ENCODE data around the gene NCK2. TPM values are rescaled to one million over a fixed set of nuclear protein-coding genes. Genes with fewer than 3 reads are reported as not detected.

The NCK2 gene
- total and polyA plus RNA-seq, 12 donors = 18.5 to 45.1 (median 29.0) TPM

DNA sequence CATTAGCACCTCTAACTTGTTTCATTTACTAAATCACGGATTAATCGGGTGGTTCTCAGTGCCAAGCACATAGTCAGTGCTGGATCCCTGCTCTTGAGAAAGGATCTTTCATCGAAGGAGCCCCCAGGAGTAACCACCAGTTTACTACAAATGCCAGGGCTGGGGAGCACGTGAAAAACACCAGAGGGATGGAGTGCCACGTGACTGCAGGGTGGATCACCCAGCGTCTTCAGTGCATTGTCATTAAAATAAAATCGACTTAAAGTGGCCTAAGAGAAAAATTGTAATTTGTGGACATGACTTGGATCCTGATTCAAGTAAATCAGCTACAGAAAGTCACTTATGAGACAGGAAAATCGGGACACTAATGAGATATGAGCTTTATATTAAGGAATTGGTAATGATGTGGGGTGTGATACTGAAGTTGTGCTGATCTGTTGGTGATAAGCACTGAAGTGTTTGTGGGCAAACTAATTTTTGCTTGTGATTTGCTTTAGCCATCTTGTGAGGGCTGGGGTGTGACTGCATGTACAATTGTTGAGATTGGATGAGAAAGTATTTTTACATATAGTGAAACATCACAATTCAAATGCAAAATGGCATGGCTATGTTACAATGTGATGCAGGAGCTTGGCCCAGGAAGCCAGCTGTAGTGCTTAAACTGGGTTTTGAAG is 63.8 kb downstream of the NCK2 start:
- Histone ChIP-seq H3K36me3 (peaks cover 0 to 5% (median 0%) of the 10 kb centered on the region in 9 donors), H3K4me1 (peaks cover 4 to 71% (median 49%) of the 10 kb centered on the region in 9 donors), H3K4me3 (no peak overlapping the region), H3K9me3 (no peaks in the 10 kb centered on the region), H3K27ac (no peak overlapping the region), H3K27me3 (no peaks in the 10 kb centered on the region)
- DNase-seq (no peak), ATAC-seq (no peak)
- intact Hi-C loops (cut with DNase I) = no loop called here
- WGBS, 2 donors = 90 to 91% methylated on average over 8 of the region's 8 CpGs
- no peak for TF ChIP-seq CTCF (IDR thresholded peaks at IDR 0.05)

- H3K27ac ChIP-seq = no peak overlapping the region
- ATAC-seq (no peak), DNase-seq (no peak)
- H3K36me3 ChIP-seq = peaks cover 0 to 7% (median 0%) of the 10 kb centered on the region in 9 donors
- H3K27me3 ChIP-seq = no peaks in the 10 kb centered on the region
- H3K9me3 ChIP-seq = no peaks in the 10 kb centered on the region
- 95 to 97% methylated on average over 4 of the region's 4 CpGs for WGBS, 2 donors
- intact Hi-C loops (cut with DNase I) = no loop called here
- H3K4me1 ChIP-seq = peaks cover 4 to 71% (median 45%) of the 10 kb centered on the region in 9 donors
- no peak overlapping the region for H3K4me3 ChIP-seq
- TF ChIP-seq CTCF (IDR thresholded peaks at IDR 0.05) = no peak
Observed at GRCh38 chr2:105809097-105809473, 64.4 kb downstream of the NCK2 start.

- DNase-seq (no peak), ATAC-seq (no peak)
- Histone ChIP-seq H3K36me3 (peaks cover 0 to 7% (median 0%) of the 10 kb centered on the region in 9 donors), H3K4me1 (peaks cover 4 to 72% (median 38%) of the 10 kb centered on the region in 9 donors), H3K9me3 (no peaks in the 10 kb centered on the region), H3K27ac (no peak overlapping the region), H3K4me3 (no peak overlapping the region), H3K27me3 (no peaks in the 10 kb centered on the region)
- intact Hi-C loops (cut with DNase I) = loop anchor here in 1 of 10 donors (10.0 kb wide), 1 partner anchor 65 kb away; the partner anchor contains the start of gene NCK2
- TF ChIP-seq CTCF (IDR thresholded peaks at IDR 0.05) = no peak
- 93% methylated on average over 3 of the region's 3 CpGs for WGBS, 2 donors
Observed at GRCh38 chr2:105809723-105810122, 65.0 kb downstream of the NCK2 start.

DNA sequence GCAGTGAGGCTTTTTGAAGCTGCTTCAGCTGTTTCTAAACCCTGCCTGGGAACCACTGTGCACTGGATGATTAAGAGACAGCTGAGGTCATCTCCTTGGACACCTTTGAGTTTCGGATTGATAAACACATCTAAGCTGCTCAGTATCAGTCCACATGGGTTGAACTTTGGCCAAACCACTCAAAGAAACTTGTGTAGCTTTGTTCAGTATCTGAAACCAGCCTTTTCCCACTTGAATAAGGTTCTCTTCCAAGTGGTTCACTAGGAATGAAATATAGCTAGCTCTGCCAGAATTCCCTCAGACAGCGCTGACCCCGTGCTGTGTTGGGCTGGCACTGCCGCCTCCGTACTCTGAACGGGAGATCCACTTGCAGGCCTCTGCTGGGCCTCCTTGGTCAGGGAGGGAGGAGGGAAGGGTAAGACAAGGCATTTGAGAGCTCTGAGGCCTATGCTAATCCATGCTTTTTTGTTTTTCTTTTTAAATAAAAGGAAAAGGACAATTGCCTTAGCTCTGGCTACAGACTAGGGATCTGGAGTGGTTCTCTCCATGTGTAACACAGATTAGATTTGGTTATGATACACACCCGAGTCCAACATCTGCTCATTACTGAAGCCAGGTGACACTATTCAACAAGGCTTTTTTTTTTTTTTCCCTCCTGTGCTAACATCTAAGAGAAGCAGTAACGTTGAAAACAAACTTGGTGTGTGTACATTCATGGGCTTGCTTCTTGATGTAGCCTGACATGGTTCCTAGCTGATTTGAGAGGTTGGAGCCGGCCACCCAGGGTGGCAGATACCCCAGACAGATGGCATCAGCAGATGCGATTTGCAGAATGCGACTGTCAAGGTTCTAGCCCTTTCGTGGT is 67.7 kb downstream of the NCK2 start:
- peak; percentile 74 to 91 (median 88) for ATAC-seq
- WGBS, 2 donors = 49 to 51% methylated on average over 12 of the region's 12 CpGs
- peak in 3 of 9 donors; percentile 17 to 28 (median 19) for TF ChIP-seq CTCF (IDR thresholded peaks at IDR 0.05)
- Histone ChIP-seq H3K36me3 (peaks cover 0 to 17% (median 0%) of the 10 kb centered on the region in 9 donors), H3K4me3 (no peak overlapping the region), H3K27me3 (no peaks in the 10 kb centered on the region), H3K9me3 (no peaks in the 10 kb centered on the region), H3K4me1 (peaks cover 4 to 69% (median 33%) of the 10 kb centered on the region in 9 donors), H3K27ac (peak overlapping the region in 5 of 10 donors; percentile 26 to 41 (median 30))
- peak; percentile 40 to 50 for DNase-seq
- intact Hi-C loops (cut with DNase I) = loop anchor here in 1 of 10 donors (10.0 kb wide), 1 partner anchor 68 kb away; the partner anchor contains the start of gene NCK2

Measured in heart right ventricle (tissue), 16 donors.